Activated gamma-delta T cell (primary cell): ENCODE measurements around the gene MATN4.

Source experiments
- DNase-seq: peaks from one replicate; lab custom pipeline; 2025; lab: John Stamatoyannopoulos, UW

MATN4 gene

DNA sequence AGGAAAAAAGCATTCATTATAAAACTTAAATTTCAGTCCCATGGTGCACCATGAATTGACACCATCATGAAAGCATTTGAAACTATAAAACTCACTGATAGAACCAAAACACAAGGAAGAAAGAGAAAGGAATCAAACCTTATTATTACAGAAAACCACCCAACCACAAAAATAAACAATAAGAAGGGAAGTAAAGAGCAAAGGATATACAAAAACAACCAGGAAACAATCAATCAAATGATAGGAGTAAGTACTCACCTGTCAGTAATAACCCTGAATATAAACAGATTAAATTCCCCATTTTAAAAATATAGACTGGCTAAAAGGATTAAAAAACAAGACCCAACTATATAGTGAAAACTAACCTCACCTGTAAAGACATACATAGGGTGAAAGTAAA, 59.5 kb downstream of the MATN4 start:
- DNase-seq = no peak

GRCh38 chr20:45247865-45248264, 60.2 kb downstream of the MATN4 start:
- no peak for DNase-seq

- DNase-seq = no peak
These were observed 62.0 kb downstream of the MATN4 start for GRCh38 chr20:45246109-45246508.
